Frontal cortex (tissue), 4 donors: ENCODE results near the gene WLS. TPM values are rescaled to one million over a fixed set of nuclear protein-coding genes. Genes with fewer than 3 reads are reported as not detected.
A peak's percentile ranks its signal among the peaks of the same experiment; 100 is the strongest.

Experiments used
- DNase-seq, 2 donors: peaks; one replicate each; pipeline ENCODE4 v3.0.0; 2012; ENCODE audit warnings: low spot score in 2 of 2
- FAIRE-seq: peaks from 2 replicates; lab custom pipeline; 2012; peaks lifted over from hg19 to GRCh38; lab: Jason Lieb, UNC
- total RNA-seq: library from RNA; depleted of rRNA; stranded (reverse); fragments of >200 nt; gene quantifications from one replicate; pipeline ENCODE4 v1.2.3, GENCODE V29; 2014
- donor health status: control.
- donor health status: control.
- donor health status: control.

Gene WLS
- total RNA-seq, 1 donor from 2014 or later, result 28.1 TPM

DNA sequence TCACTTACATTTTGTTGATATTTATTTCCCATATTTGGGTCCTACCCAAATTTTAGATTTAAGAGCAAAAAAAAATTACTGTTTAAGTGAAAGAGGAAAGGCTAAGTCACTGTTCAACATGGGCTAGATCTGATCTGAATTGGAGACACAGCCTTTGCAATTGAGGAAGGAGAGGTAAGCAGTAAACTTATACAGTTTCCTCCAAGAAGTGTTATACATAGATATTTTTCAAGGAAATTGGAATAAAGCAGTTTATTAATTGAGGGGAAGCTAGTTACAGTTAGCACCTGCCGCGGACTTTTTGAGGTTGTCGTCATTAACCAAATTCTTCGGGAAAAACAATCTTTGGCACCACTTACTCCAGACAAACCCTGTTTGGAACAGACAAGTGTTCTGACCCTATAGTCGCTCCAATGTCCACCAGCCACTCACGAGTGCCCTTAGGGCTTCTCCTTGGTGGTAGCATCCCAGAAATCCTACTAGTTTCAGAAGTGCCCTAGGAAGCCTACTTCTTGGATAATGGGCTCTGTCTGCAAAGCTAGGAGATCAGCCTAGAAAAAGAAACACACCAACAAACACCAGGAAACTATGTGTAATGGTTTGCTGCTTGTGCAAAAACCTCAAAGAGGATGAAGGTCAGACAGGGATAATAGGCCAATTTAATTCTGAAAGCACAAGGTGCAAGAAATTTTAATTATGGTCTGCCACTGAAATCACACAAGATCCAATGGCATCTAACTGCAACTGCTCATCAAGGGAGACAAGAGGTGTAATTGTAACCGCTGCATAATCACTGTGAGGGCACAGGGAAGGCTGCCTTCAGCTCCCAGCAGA is 2.5 kb downstream of the WLS start:
- DNase-seq (no peak), FAIRE-seq (no peak)

DNA sequence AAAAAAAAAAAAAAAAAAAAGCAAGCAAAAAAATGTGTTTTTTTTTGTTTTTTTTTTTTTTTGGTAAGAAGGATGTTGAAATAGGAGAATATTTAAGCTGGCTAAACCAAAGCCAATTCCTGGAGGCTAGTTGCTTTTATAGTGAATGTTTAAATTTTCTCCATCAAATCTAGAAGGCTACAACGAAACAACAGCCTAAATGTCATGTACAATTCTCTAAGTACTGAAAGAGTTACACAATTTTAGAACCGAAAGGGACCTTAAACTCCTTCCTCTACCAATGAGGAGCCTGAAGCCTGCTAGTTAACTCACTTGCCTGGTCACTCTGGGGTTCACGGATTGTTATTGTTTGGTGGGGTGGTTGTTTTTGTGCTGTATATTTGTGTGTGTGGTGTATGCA is 3.5 kb downstream of the WLS start:
- no peak for FAIRE-seq
- no peak for DNase-seq

DNA sequence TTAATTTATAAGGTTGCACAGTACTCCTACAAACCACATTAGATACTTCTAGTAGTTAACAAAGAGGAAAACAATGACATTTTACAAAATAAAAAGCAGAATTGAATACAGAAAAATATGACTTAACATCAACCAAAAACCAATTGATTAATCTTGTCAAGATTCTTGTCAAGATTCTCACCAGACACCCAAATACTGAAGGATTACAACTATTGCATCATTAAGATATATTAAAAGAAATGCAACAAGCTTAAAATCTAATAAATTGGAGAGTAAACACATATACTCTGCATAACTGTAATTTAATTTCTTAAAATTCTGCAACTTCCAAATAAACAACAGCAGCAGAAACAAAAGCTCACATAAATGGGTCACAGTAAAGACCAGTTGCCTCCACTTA is 4.7 kb downstream of the WLS start:
- DNase-seq (no peak), FAIRE-seq (peak; percentile 28)

DNA sequence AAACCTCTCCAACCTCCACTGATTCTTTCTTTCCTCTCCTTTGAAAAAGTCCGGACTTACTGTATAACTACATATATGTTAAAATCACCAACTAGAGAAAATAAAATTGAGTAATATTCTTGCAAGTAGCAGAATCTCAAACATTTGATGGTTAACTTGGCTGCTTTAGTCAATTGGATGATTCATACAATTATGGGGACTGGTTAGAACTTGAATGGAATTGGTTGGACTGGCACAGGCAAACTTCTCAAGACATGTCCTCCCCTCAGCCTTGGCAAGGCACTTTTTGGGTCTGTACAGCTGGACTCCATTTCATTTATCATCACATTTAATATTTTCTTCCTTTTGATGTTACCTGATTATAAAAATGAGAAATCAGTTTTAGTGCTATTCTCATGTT is 6.5 kb downstream of the WLS start:
- FAIRE-seq, result no peak
- no peak for DNase-seq

DNA sequence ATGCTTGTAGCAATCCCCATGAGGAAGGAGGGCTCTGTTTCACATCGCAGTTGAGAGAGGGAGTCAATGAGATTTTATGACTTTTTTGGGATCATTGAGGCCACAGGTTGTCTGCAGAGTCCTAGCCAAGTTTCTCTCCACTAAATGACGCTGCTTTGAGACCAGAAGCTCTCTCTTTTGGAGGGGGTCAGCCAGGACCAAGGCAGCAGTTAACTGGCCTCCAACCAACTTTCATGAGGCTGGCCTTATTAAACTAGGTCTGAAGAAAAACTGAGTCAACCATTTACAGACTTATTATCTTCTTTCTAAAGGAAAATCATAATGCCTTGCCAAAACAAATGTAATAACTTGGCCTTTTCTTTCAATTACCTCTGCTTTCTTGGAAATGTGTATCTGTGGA is 8.6 kb downstream of the WLS start:
- DNase-seq (no peak), FAIRE-seq (no peak)

DNA sequence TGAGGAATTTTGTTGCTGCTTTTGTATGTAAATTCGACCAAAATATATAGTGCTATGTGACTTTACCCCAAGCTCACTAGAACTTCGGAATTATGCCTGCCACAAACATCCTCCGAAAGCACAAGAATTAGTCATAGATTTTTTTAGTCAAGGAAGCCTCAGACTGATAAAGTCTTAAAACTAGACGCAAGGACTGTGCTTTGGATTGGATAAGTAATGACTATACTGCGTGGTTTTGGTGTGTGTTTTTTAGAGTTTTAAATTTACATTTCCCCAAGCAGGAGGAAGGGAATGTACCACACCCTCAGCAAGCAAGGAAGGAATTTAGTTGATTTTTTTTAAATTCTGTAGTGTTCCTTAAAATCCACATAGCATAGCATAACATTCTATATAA is 10.3 kb downstream of the WLS start:
- FAIRE-seq, result no peak
- no peak for DNase-seq

DNA sequence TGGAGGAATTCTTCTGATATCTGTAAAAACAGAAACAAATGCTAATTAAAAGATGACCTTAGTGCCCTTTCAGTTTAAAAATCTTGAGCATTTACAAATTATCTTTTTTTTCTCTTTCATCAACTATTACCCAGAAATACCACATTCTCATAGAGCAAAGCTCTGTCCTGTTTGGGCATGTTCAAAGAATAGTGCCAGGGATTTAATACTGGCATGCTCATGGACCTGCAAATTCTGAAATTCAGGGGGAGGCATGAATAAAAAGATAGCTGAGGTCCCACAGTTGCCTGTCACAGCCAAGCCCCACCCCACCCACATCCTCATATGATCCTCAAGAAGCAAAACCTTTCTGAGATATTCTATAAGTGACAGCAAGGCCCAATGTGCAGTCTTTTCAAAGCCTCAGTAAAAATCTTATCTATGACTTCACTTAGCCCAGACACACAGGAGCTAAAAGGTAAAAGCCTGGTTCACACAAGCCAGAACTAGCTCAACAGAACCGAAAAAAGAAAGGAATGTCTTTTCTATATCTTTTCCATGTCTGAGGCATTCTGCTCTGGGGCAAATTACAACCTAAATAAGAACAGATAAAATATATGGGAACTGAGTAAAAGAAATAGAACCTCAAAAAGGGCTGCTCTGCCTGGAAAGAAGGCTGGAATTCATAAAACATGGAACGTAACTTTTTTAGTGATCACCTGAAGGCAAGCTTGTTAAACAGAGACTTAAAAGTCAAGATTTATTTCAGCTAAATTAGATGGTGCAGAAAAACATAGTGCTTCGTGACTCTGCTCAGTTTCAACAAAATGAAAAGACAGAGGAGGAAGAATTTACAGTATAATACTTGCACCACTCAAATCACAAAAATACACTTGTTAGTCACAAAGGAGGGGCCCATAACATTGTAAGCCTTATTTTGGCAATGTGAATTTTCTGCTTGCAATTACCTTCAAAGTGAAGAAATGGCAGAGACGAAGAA is 11.0 kb downstream of the WLS start:
- FAIRE-seq, result no peak
- no peak for DNase-seq

DNA sequence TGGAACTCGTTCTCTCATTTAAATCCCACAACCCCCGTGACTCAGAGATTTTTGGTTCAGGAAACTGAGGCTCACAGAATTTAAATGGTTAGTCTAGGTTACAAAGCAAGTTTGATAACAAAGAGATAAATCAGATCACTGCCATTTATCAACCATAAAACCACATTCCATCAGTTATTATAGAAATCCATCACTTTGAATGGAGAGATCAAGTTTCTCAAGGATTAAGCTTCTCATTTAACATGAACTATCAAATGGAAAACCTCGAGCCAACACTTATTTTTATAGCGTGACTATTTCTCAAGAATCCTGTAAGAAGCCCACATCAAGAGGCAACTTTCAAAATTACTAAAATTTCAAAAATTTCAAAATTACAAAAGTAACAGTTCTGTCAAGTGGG is 11.9 kb downstream of the WLS start:
- DNase-seq (no peak), FAIRE-seq (no peak)

DNA sequence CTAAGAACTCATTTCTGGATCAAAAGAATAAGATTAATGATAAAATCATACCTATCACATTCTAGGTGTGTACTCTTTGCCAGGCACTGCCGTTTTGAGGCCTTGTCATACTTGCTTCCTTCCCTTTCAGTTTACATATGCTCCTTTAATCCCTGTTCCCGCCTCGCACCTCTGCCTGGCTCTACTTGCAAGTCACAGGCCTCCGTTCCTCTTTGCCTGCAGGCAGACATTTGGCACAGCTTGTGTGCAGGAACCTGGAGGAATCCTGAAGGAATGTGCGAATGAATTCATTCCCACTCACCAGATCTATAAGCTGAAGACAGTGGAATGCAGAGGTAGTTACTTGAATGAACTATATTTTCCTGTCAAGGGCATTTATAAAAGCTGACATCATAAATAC is 13.8 kb downstream of the WLS start:
- FAIRE-seq, result no peak
- DNase-seq, result no peak

DNA sequence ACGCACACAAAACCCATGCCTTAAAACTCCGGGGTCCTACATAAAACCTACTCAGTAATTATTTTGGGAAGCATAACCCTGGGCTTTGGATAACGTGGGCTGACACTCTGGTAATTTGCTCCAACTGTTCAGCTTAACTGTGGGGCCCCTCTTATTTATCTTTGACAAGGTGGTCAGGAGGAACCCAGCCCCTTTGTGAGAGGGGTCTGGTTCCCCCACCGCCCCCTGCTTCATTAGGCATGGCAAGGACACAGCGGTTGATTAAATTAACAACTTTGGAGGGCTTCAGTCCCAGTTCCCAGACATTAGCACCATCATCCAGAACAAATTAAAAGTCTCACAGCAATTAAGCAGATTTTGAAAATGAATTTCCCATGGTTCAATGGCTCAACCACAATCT is 14.7 kb downstream of the WLS start:
- no peak for DNase-seq

DNA sequence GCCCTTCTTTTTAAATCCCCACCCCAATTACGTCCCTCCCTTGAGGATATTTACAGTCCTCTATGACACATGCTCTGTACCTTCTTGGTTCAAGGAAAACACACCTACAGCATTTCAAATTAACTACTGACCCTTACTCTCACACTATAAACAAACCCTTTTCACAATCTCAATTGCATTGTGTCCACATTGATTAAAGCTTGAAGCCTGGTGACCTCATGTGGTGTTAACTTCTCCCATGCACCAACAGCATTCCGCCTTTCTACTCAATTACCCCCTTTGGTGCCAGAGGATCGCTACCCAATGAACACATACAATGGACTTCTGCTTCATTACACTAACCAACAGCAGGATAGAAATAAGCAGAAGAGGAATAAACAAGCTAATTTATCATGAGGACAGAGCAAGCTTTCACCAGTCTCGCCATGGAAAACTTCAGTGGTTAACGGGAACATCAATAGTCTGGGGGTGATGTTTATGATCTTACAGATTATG is 15.2 kb downstream of the WLS start:
- DNase-seq (peak in 1 of 2 donors; percentile 16), FAIRE-seq (no peak)

More for the DNA sequence above, 14.7 kb downstream of the WLS start:
- FAIRE-seq, result no peak

DNA sequence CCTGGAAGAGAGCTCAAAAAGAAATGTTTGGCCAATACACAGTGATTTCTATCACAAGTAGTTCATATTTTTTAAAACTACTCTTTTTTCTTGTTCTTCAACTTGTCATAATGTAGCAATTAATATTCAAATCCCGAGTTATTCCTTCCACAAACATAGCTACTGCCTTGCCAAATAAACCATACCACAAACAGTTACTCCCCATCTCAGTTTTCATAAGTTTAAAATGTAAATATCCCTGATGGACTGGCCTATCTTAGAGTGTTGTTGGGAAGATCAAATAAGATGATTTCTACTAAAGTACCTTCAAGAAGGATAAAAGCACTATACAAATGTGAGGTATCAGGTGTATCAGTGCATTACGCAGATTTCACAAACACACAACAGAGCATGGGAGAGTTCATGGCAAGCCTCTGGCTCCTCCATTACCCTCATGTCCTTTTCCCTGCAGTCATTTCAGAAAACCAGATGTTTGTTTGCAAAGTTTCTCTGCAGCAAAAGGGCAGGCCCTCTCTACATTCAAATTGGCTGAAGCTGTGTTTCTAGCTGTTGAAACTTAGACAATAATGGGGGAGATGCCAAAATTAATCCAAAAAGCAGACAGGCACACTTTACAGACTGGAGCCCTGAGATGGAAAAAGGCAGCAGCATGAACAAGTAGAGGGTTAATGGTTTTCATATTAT is 16.1 kb downstream of the WLS start:
- DNase-seq (no peak), FAIRE-seq (no peak)

DNA sequence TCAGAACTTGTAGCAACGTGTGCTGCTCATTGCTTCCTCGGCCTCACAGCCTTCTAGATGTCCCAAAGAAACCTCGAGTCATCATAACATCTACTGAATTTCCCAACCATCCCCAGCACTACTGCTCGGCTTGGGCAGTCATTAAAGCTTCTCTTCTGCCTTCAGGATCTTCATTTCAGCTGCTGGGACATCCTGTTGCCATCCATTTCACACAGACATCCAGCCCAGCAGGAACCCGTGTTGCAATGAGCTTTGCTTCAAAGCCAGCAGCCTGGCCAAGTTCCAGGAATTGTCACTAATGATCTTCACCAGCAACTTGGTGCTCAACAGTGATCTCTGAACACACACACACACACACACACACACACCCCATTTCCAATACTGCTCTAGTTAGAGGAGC is 18.5 kb downstream of the WLS start:
- DNase-seq (no peak), FAIRE-seq (no peak)

DNA sequence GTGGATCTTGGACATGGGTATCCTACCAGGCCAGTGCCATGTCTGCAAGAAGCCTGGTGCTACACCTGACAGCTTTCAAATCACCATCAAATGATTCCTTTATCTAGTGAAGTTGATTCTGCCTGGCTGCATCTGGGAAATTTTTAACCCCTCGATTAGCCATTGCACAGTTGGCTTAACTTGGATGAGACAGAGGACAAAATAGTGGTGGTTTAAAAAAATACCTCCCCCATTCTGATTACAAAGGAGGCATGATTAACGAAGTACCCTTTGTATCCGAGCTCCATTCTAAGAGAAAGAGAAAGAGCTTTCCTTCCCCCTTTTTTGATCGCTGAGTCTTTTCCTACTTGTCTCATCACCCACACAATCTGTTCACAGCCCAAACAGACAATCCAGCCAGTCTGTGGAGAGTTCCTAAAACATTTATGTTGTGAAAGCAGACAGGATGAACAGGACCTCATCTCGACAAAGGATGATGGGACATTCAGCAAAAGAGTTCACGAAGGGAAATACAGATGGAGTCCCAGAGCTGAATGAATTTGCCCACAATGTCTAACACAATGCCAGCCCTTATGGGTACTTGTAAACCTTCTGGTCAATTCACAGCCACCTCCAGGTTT is 20.5 kb downstream of the WLS start:
- FAIRE-seq, result no peak
- DNase-seq, result no peak

DNA sequence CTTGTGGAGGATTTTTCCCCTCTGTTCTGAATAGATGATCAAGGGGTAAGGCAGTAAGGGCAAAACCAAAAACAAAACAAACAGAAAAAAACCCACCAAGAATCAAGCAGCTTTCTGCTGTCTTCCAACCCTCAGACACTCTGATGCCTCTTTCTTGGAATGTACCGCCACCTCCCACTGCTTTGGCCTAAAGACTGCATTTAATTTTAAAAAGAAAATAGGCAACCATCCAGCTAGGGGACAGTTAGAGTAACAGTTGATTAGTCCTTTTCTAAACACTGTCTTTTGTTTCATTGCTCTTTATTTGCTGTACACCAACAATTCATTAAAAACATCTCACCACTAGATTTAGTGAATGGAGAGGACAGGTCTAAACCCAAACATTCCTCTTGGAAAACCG is 21.5 kb downstream of the WLS start:
- DNase-seq, result no peak
- FAIRE-seq, result no peak

DNA sequence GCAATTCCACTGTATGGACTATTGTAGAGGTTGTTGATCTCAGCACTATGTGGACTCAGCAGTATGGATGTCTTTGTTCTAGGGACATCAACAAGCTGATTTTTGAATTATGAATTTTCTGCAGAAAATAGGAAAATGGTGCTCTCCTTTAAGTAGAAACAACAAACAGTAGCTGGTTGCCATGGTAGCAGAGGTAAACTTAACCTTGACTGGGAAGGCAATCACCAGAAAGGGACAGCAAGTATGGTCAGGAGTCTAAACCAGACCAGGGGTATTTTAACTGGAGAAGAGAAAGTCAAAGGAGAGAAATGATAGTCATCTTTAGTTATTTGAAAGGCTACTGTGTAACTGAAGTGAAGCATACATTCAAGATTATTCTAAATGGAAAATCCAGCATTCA is 22.3 kb downstream of the WLS start:
- DNase-seq, result no peak

DNA sequence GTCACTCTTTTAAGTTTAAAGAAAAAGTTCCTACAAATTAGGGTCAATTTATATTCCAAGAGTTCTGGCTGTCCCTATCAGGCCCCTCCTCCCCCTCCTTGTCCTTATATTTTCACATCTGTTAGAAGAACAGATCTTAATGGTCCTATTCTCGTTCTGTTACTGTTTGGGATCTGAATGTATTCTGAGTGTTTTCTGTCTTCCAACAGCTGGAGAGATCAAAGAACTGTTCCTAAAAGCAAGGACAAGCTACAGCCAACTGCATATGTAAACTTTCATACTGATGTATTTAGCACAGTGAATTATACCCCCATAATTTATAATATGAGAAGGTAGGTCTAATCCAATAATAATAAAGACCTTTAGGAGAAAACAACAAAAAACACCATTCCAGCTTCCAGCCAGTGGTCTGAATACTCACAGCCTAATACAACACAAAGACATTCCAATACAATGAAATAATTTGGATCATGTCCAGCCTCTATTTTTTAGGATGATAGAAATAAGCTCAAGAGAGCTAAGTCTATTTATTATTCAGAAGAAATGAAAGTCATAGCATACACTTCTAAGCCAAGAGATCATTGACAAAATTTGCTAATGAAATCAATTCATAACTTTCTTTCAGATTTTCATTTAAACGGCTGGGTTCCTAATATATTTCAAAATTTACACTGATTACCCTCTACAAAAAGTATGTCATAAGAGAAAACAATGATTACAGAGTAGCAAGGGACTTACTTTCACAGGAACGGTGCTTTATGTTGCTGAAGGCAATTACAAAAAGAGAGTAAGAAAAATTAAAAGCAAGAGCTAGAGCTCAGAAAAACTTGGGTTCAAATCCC is 25.3 kb downstream of the WLS start:
- no peak for FAIRE-seq
- no peak for DNase-seq

More for the DNA sequence above, 22.3 kb downstream of the WLS start:
- no peak for FAIRE-seq

DNA sequence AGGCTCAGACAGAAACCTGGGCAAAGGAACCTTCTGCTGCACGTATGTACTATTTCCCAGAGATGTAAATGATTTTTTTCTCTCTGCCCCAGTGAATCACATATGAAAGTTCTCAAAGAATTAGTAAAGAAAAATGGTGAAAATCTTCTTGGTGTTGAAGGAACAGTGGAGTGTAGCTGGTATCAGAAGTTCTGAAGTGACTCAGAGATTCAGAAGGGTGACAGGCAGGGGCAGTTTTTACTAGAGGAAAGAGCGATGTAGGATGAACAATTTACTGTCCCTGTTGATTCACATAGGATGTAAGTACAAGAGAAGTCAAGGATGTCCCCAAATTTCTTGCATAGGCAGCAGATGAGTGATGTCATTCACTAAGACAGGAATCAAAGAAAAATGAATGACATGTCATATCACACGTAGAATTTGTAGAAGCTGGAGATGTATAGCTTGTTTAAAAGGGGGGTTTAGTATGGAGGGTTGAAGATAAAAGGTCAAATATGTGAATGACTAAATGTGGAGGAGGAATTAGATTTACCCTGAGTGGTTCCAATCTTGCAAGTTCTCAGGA is 26.4 kb downstream of the WLS start:
- FAIRE-seq (no peak), DNase-seq (no peak)
